NT2/D1 (cell line): ENCODE results near the gene NABP2.

Source experiments
- DNase-seq: peaks from one replicate; pipeline ENCODE4 v3.0.0-alpha.2; 2011; ENCODE audit warnings: low read depth, low spot score
- H3K27me3 ChIP-seq: 2 replicates; pipeline ENCODE4 v1.6.0; 2011; ENCODE audit warnings: mild to moderate bottlenecking; ENCODE audit not compliant: insufficient read length, insufficient read depth
- H3K36me3 ChIP-seq: 2 replicates; pipeline ENCODE4 v1.6.1; 2011; ENCODE audit warnings: mild to moderate bottlenecking, low read length, mixed read lengths; ENCODE audit not compliant: insufficient read depth, insufficient read length
- H3K4me1 ChIP-seq: 2 replicates; pipeline ENCODE4 v1.5.1; 2011; ENCODE audit not compliant: insufficient read depth, insufficient read length
- H3K4me3 ChIP-seq: 2 replicates; pipeline ENCODE4 v1.5.1; 2011; ENCODE audit warnings: low read depth; ENCODE audit not compliant: insufficient read length
- H3K9ac ChIP-seq: 2 replicates; pipeline ENCODE4 v1.6.0; 2011; ENCODE audit warnings: low read depth; ENCODE audit not compliant: insufficient read length
- H3K9me3 ChIP-seq: 2 replicates; pipeline ENCODE4 v1.5.1; 2011; ENCODE audit warnings: mild to moderate bottlenecking, low read length; ENCODE audit not compliant: insufficient read depth
- SUZ12 ChIP-seq: IDR thresholded peaks from 2 replicates; pipeline ENCODE4 v1.6.1; 2011; ENCODE audit not compliant: insufficient read length, insufficient read depth; ENCODE audit errors: extremely low read depth
- YY1 ChIP-seq: IDR thresholded peaks from 2 replicates; pipeline ENCODE4 v1.6.1; 2011; ENCODE audit not compliant: insufficient read length, insufficient read depth
- ZNF274 ChIP-seq: IDR thresholded peaks from 2 replicates; pipeline ENCODE4 v1.6.1; 2011; ENCODE audit warnings: mild to moderate bottlenecking, low read depth, low read length

NABP2 gene

DNA sequence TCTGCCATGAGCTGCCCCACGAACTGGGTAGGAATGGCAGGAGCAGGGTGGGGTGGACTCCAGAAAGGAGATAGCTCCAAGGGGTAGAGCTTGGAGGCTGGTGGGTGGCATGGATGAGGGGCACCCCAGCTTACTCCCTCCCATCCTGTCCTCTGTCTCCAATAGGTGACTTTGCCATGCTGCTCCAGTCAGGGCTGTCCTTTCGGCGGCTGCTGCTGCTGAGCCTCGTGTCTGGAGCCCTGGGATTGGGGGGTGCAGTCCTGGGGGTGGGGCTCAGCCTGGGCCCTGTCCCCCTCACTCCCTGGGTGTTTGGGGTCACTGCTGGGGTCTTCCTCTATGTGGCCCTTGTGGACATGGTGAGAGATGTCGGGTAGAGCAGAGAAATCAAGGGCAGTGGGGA, 12.8 kb downstream of the NABP2 start:
- DNase-seq: no peak

DNA sequence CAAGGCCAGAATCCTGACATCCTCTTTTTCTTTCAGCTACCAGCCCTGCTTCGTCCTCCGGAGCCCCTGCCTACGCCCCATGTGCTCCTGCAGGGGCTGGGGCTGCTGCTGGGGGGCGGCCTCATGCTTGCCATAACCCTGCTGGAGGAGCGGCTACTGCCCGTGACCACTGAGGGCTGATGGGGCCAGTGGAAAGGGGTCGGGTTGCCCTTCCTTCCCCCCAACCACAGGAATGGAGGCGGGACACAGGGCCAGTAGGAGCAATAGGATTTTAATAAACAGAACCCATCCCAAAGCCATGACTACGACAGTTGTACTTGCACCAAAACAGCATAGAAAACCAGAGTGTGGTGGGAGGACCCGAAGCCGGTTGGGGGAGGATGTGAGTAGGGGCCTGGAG, 13.4 kb downstream of the NABP2 start:
- TF ChIP-seq SUZ12 (no peak), ZNF274 (no peak), YY1 (no peak)
- no peak for DNase-seq
- no peaks in the 10 kb centered on the region for H3K27me3 ChIP-seq
- H3K4me3 ChIP-seq: no peak overlapping the region
- H3K36me3 ChIP-seq: peaks cover 64% of the 10 kb centered on the region
- H3K9me3 ChIP-seq: peaks cover 13% of the 10 kb centered on the region; the same call in 1 of the 2 replicates
- H3K4me1 ChIP-seq: peaks cover 4% of the 10 kb centered on the region
- H3K9ac ChIP-seq: no peak overlapping the region

More for the DNA sequence above, 12.8 kb downstream of the NABP2 start:
- no peak for TF ChIP-seq YY1
- TF ChIP-seq SUZ12: no peak
- TF ChIP-seq ZNF274: no peak
- Histone ChIP-seq H3K27me3 (no peaks in the 10 kb centered on the region), H3K9me3 (peaks cover 9% of the 10 kb centered on the region; the same call in 1 of the 2 replicates), H3K36me3 (peaks cover 59% of the 10 kb centered on the region), H3K9ac (no peak overlapping the region), H3K4me3 (no peak overlapping the region), H3K4me1 (peaks cover 4% of the 10 kb centered on the region)

DNA sequence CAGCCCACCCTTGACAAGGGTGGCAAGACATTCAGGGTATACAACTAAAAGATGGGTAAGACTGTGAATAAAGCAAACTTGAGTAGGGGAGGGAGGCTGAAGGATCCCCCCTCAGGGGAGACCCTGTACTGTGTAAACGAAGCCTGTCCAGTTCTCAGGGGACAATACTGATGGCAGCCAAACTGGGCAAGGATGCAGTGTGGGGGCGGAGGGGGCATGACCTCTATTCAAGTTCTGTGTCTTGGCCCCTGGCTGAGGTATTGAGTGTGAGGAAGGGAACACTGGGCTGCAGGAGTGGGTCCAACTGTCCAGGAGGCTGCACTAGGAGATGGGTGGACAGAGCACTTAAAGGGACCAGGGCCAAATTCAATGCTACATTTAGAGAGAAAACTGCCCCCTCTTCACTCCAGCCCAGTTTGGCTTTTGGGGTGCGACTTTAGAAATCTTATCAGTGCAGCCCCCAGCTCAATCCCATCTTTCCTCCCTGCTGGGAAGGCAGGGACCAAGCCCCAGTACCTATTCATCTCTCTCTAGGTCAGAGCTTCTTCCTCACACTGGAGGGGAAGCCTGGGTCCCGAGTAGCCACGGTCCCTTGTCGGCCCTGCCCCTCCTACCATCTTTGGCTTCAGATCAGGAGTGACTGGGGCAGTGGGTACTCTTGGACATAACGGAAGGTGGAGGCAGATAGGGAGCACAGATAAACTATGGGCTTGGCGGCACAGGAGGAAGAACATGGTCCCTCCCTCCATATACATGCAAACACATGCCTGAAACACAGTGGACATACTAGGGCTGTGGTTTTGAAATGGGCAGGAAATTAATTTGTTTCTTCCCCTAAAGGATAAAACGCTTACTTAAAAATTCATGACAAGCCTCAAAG, 17.5 kb downstream of the NABP2 start:
- Histone ChIP-seq H3K4me3 (no peak overlapping the region), H3K4me1 (peaks cover 4% of the 10 kb centered on the region), H3K27me3 (no peaks in the 10 kb centered on the region), H3K9me3 (peaks cover 13% of the 10 kb centered on the region; the same call in 1 of the 2 replicates), H3K36me3 (peaks cover 92% of the 10 kb centered on the region), H3K9ac (no peak overlapping the region)
- DNase-seq: no peak
- no peak for TF ChIP-seq ZNF274
- TF ChIP-seq YY1: no peak
- no peak for TF ChIP-seq SUZ12

DNA sequence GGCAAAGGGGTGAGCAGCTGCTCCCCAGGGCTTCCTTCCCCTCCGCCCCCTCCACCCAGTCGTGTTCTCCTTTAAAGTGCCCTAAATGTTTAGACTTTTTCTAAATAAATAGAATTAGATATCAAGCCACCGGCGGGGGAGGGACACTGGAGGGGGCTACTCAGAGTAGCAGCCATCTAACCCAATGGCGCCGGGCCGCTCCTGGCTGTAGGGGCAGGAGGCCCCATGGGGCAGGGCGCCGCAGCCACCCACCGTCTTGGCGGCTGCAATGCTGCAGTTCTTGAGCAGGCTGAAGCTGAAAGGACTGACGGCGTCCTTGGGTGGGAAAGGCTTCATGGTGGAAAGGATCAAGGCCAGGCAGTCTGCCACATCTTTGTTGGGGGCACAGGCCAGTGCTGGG, 18.8 kb downstream of the NABP2 start:
- Histone ChIP-seq H3K9ac (no peak overlapping the region), H3K27me3 (no peaks in the 10 kb centered on the region), H3K4me1 (no peaks in the 10 kb centered on the region), H3K36me3 (peaks cover 91% of the 10 kb centered on the region), H3K4me3 (no peak overlapping the region), H3K9me3 (peaks cover 13% of the 10 kb centered on the region; the same call in 1 of the 2 replicates)
- DNase-seq: no peak
- TF ChIP-seq ZNF274 (no peak), SUZ12 (no peak), YY1 (no peak)

DNA sequence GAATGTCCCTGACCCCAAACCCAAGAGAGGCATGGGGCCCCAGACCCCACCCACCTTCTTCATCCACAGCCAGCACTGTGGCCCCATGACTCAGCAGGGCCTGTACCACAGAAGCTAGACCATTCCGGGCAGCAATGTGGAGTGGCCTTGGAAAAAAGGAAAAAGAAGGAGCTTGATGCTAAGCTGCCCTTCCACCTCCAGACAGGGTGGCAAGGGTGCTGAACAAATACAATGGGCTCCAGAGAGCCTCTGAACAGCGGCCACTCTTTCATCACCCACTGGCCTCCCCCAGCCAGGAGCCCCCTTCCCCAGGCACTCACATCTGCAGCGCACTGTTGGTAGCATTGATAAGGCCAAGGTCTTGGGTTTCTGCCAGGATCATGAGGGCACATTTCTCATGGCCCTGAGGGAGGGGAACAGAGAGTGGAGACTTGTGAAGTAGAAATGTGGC, 19.6 kb downstream of the NABP2 start:
- H3K4me1 ChIP-seq: no peaks in the 10 kb centered on the region
- no peak overlapping the region for H3K9ac ChIP-seq
- peaks cover 92% of the 10 kb centered on the region for H3K36me3 ChIP-seq

DNA sequence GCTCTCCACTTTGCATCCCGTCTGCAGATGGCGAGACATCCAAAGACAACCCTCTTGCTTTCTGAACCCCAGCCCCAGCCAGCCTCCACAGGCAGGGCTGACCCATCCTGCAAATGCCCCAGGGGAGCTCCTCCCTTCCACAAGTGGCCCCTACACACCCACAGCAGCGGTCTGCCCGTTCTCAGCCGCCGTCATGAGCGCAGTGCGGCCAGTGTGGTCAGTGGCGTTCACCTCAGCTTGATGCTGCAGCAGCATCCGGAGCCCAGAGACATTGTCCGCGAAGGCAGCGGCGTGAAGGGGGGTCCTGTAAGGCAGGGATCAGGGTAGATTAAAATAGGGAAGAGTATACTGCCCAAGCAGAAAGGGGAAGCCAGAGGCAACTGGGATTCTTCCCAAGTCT, 20.4 kb downstream of the NABP2 start:
- Histone ChIP-seq H3K36me3 (peaks cover 92% of the 10 kb centered on the region), H3K9me3 (peaks cover 13% of the 10 kb centered on the region; the same call in 1 of the 2 replicates), H3K9ac (no peak overlapping the region), H3K27me3 (no peaks in the 10 kb centered on the region), H3K4me3 (no peak overlapping the region), H3K4me1 (no peaks in the 10 kb centered on the region)
- no peak for DNase-seq
- TF ChIP-seq ZNF274 (no peak), YY1 (no peak), SUZ12 (no peak)

More for the DNA sequence above, 19.6 kb downstream of the NABP2 start:
- Histone ChIP-seq H3K9me3 (peaks cover 13% of the 10 kb centered on the region; the same call in 1 of the 2 replicates), H3K27me3 (no peaks in the 10 kb centered on the region), H3K4me3 (no peak overlapping the region)
- TF ChIP-seq SUZ12 (no peak), YY1 (no peak), ZNF274 (no peak)
- DNase-seq: no peak

DNA sequence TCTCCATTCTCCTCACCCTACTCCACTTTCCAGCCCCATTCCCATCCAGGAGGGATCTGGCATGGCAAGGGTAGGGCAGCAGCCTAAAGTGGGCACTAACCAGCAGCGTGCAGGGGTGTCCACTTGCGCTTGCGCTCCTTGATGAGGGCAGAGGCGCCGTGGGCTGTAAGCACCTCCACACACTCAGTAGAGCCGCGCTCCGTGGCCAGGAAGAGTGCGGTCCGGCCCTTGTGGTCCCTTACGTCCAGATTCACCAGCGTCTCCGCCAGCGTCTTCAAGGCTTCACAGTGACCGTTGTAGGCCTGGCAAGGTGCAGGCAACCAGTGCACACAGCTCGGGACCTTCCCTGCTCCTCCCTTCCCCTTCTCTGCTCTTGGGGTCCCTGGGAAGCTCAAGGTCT, 23.8 kb downstream of the NABP2 start:
- H3K27me3 ChIP-seq: no peaks in the 10 kb centered on the region
- DNase-seq: no peak

More for the DNA sequence above, 23.8 kb downstream of the NABP2 start:
- Histone ChIP-seq H3K4me3 (no peak overlapping the region), H3K4me1 (no peaks in the 10 kb centered on the region), H3K9ac (no peak overlapping the region), H3K36me3 (peaks cover 93% of the 10 kb centered on the region), H3K9me3 (no peaks in the 10 kb centered on the region)
- no peak for TF ChIP-seq ZNF274
- TF ChIP-seq YY1: no peak
- TF ChIP-seq SUZ12: no peak
